Activated CD4-positive, alpha-beta T cell treated with anti-CD3 and anti-CD28 coated beads, Interleukin-2, Interleukin-4, amounts not matched to agents 100 ng/mL and 50 ng/mL, durations not matched to agents 16 hours and 8 hours (primary cell): Measurements from ENCODE around the gene CLMP.
A peak's percentile ranks its signal among the peaks of the same experiment; 100 is the strongest.

Source experiments
- DNase-seq: peaks from one replicate; pipeline ENCODE4 v3.0.0-alpha.2; 2020; ENCODE audit warnings: low spot score

Gene CLMP

DNA sequence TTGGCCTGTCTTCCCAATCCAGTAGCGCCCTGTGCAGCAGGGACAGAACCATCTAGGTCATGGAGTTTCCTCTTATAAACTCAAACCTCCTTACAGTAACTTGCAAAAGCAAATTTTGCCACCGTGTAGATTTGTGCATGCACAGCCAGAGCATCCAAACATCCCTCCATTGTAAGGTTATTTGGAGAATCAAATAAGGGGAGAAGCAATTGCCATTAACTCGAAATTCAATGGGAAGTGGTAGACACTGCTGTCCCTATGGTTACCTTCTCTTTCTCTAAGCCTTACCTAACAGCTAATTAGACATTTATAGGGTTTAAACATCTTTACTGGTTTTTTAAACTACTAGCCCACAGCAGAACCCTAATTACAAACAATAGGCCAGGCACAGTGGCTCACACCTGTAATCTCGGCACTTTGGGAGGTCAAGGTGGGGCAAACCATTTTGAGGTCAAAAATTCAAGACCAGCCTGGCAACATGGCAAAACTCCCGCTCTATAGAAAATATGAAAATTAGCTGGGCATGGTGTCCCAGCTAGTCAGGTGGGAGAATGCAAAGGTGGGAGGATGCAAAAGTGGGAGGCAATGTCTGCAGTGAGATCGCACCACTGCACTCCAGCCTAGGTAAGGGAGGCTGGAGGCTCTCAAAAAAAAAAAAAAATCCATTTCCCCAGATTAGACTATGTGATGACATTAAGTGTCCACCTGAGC lies 139.7 kb downstream of the CLMP start:
- peak; percentile 31 for DNase-seq

DNA sequence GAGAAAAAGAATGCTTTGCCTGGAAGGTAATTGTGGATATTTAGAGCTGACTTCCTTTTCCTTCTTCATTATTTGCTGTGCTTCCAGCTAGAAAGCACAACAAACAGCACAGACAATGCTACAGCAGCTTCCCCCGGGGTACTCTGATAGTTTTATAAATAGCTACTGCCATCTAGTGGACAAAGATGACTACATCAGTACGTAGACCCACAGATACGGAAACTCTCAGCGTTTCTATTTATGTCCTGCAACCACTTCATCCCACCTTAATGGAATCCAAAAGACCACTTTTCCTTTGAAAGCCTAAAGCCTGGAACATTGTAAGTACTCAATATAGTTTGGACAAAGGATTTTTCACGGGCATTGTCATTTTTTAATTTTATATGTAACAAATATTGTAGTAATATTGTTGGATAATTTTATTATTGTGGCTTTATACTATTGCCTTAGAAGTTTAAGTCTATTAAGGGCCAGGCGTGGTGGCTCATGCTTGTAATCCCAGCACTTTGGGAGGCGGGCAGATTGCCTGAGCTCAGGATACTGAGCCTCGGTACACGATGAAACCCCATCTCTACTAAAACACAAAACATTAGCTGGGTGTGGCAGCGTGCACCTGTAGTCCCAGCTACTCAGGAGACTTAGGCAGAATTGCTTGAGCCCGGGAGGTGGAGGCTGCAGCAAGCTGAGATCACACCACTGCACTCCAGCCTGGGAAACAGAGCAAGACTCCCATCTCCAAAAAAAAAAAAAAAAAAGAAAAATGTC lies 140.6 kb downstream of the CLMP start:
- peak; percentile 80 for DNase-seq

DNA sequence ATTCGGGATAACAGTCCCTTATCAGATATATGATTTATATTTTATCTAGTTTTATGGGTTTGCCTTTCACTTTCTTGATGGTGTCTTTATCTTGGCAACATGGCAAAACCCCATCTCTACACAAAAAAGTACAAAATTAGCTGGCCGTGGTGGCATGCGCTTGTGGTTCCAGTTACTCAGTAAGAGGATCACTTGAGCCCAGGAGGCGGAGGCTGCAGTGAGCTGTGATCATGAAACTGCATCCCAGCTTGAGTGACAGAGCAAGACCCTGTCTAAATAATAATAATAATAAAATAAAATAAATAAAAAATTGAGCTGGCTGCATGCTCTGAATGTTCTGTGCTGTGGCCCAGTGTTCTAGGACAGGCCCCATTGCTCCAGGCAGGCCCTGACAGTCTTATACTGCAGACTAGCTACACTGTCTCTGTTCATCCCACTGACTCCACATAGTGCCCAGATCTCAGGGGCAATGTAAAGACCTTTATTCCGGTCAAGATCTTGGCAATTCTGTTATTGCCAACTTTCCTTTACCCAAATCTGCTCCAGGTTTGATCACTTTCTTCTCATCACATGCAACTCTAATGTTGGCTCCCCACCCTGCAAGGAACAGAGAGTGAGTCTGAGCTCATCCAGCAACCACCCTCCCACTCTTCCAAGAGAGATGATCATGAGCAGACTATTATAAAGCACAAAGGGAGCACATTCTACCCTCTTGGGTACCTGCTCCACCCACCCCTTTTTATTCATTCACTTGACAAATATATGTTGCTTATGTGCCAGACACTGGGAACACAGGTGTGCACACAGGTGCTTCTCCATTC lies 141.9 kb downstream of the CLMP start:
- peak; percentile 34 for DNase-seq

DNA sequence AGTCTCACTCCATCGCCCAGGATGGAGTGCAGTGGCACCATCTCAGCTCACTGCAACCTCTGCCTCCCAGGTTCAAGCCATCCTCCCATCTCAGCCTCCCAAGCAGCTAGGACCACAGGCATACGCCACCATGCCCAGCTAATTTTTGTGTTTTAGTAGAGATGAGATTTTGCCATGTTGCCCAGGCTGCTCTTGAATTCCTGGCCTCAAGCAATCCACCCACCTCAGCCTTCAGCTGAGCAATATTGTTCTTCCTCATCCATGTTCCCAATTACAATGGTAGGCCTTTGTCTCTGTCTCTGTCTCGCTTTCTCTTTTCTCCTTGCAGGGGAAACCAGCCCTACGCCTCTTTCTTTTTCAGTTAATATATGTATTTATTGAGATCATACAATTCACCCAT lies 143.4 kb downstream of the CLMP start:
- DNase-seq: no peak

DNA sequence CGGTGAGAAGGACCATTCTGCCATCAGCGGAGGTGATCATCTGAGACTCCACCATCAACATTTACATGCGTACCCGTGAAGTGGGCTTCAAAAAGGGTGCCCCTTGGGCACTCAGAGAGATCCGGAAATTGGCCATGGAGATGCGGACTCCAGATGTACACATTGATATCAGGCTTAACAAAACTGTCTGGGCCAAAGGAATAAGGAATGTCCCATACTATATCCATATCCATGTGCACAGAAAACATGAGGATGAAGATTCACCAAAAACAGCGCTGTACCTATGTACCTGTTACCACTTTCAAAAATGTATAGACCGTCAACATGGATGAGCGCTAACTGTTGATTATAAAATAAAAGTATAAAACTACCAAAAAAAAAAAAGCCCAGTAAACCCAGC lies 143.9 kb downstream of the CLMP start:
- DNase-seq: no peak

DNA sequence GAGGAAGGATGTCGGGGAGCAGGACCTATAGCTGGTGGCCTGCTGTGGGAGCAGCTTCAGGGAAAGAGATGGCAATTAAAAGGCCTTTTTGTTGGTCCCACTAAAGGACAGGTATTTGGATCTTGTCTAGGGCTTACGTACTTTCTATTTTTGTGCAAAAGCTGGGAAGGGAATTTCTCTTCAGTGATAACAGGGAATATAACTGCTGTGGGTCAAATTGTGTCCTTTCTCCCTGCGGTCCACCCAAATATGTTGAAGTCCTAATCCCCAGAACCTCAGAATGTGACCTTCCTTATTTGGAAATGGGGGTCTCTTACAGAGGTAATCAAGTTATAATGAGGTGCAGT lies 147.1 kb downstream of the CLMP start:
- DNase-seq: no peak

DNA sequence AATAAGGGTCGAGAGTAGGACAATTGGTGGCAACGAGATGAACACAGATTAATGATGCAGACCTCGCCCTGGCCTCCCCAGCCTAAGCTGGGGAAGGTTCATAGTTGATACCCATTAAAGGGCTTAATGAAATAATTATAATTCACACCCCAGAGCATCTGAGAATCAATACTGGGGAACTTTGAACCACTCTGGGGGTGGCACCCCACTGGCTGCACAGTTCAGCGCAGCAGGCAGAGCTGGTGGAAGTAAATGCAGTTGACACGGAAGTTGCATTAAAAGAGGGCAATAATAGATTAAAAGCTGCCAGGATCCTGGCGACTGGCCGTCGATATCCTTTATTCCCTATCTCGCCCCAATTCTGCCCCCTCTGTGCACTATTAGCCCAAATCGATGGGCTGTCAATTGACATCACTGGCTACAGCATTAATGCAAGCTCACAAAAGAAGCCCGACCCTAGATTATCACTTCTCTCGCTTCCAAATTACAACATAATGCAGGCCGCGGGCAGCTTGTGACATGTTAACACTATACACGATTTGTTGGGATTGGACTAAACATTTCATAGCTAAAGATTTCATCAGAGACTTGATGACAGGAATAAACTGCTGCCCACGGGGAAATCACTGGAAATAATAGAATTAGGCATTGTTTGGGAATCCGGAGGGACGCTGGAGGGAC lies 147.6 kb downstream of the CLMP start:
- no peak for DNase-seq

GRCh38 chr11:123046473-123047259 lies 148.4 kb downstream of the CLMP start:
- DNase-seq: no peak

DNA sequence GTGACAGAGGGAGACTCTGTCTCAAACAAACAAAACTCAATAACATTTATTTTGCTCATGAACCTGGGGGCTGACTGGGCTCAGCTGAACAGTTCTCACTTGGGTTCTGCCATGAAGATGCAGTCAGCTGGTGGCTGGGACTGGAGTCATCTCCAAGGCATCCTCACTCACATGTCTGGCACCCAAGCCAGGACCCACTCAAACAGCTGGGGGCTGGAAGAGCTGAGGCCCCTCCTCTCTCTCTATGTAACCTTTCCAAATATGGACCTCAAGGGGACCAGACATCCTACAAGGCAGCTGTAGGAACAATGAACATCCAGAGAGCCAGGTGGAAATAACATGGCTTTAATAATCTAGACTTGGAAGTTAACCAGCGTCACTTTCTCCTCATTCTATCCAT lies 149.9 kb downstream of the CLMP start:
- no peak for DNase-seq

DNA sequence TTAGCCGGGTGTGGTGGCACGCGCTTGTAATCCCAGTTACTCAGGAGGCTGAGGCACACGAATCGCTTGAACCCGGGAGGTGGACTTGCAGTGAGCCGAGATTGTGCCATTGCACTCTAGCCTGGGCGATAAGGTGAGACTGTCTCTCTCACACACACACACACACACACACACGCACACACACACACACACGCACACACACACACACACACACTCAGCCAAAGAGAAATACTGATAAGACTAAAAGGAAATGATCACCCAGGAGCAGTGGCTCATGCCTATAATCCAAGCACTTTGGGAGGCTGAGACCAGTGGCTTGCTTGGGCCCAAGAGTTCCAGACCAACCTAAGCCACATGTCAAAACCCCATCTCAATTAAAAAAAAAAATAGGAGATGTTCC lies 153.9 kb downstream of the CLMP start:
- no peak for DNase-seq

- no peak for DNase-seq
Observed at GRCh38 chr11:123040111-123040432, 155.0 kb downstream of the CLMP start.

DNA sequence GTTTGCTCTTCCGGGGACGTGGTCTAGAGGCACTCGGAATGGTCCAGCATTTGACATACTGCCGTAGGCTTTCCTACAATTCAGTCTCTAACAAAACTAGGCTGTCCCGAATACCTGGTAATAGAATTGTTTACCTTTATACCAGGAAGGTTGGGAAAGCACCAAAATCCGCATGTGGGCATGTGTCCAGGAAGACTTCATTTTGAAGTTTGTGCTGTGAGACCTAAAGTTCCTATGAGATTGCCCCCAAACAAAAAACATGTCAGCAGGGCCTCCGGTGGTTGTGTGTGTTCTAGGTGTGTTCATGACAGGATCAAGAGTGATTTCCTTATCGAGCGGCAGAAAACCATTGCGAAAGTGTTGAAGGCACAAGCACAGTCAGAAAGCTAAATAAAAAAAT lies 159.2 kb downstream of the CLMP start:
- DNase-seq: no peak

- no peak for DNase-seq
Observed at GRCh38 chr11:123034597-123034996, 160.5 kb downstream of the CLMP start.

DNA sequence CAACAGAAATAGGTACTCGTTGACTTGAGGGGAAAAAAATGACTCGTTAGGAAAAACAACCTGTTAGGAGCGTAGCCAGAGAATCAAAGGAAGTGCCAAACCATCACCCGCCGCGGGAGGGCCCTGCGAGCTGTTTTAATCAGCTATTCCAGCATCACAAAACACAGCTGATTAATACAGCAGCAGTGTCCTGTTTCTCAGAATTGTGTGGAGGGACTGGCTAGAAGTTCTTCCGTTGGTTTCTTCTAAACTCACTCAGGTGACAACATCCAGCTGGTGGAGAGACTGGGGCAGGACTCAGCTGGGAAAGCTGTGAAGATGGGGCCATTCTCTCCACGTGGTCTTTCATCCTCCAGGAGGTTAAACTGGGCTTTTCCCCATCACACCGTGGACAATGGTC lies 161.2 kb downstream of the CLMP start:
- no peak for DNase-seq

DNA sequence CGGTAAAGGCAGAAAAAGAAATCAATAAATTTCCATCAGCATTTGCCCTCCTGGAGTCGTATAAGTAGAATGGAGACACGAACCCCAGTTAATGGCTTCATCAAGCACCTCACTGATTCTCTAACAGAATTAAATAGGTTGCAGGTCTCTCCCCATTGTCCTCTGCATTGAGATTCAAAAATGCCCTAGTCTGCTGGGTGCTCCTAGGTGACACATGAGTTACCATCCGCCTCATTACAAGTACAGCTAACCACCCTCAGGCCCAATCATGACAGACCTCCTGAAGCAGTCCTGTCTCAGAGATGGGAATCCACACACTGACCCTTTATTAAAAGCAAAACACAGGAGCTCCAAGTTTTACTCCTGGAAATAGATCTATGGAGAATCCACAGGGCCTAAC lies 164.5 kb downstream of the CLMP start:
- DNase-seq: no peak

GRCh38 chr11:123020968-123021367 lies 174.1 kb downstream of the CLMP start:
- peak; percentile 53 for DNase-seq
